ENCODE measurements around the gene TSHZ2.

Gene TSHZ2

GRCh38 chr20:53028337-53029007, 56.3 kb downstream of the TSHZ2 start:
- H3K36me3 ChIP-seq (ENCODE audit: control insufficient read depth, insufficient read depth, low read length): no peaks in the 10 kb centered on the region
- H3K4me1 ChIP-seq (ENCODE audit: control insufficient read depth, insufficient read depth, low read length, poor library complexity, severe bottlenecking): no peaks in the 10 kb centered on the region
- WGBS, 2 experiments (ENCODE audit: insufficient coverage in 2 of 2): 93% methylated on average over 4 of the region's 6 CpGs; no CpG with 5 or more reads in 1 of the 2 experiments
- H3K4me3 ChIP-seq (ENCODE audit: extremely low read depth, insufficient read depth, low read length, poor library complexity, severe bottlenecking): no peak overlapping the region
- no peak overlapping the region for H3K27ac ChIP-seq (ENCODE audit: low read depth, low read length, severe bottlenecking)
- H3K9me3 ChIP-seq (ENCODE audit: control insufficient read depth, low read length): no peaks in the 10 kb centered on the region

- no peak overlapping the region for H3K27ac ChIP-seq (ENCODE audit: low read depth, low read length, severe bottlenecking)
- no peak overlapping the region for H3K4me3 ChIP-seq (ENCODE audit: extremely low read depth, insufficient read depth, low read length, poor library complexity, severe bottlenecking)
- no peaks in the 10 kb centered on the region for H3K9me3 ChIP-seq (ENCODE audit: control insufficient read depth, low read length)
- 100% methylated on average over 1 of the region's 3 CpGs; no CpG with 5 or more reads in 1 of the 2 experiments for WGBS, 2 experiments (ENCODE audit: insufficient coverage in 2 of 2)
- H3K4me1 ChIP-seq (ENCODE audit: control insufficient read depth, insufficient read depth, low read length, poor library complexity, severe bottlenecking): no peaks in the 10 kb centered on the region
- no peaks in the 10 kb centered on the region for H3K36me3 ChIP-seq (ENCODE audit: control insufficient read depth, insufficient read depth, low read length)
Measured at GRCh38 chr20:53030061-53030460, 57.9 kb downstream of the TSHZ2 start.

DNA sequence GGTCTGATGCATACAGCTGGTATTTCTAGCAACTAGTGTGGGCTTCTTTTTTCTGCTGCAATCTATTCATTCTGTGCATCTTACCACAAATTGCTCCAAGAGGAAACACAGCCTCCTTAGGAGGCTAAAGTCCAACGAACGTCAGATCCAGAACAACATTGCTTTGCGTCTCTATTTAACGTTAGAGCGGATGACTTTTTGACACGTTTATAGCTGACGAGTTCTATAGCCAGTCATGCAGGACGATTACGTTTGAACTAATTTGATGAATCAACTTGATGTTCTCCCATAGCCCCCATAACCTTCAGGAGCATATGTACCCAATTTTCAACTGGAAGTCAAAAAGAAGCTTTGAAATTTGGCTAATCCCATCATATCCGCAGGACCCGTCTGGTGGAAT, 59.9 kb downstream of the TSHZ2 start:
- Histone ChIP-seq H3K4me3 (ENCODE audit: extremely low read depth, insufficient read depth, low read length, poor library complexity, severe bottlenecking) (no peak overlapping the region), H3K36me3 (ENCODE audit: control insufficient read depth, insufficient read depth, low read length) (no peaks in the 10 kb centered on the region), H3K27ac (ENCODE audit: low read depth, low read length, severe bottlenecking) (no peak overlapping the region), H3K4me1 (ENCODE audit: control insufficient read depth, insufficient read depth, low read length, poor library complexity, severe bottlenecking) (no peaks in the 10 kb centered on the region), H3K9me3 (ENCODE audit: control insufficient read depth, low read length) (no peaks in the 10 kb centered on the region)
- WGBS, 2 experiments (ENCODE audit: insufficient coverage in 2 of 2): 90 to 93% methylated on average over 11 of the region's 11 CpGs

- no peak overlapping the region for H3K4me3 ChIP-seq (ENCODE audit: extremely low read depth, insufficient read depth, low read length, poor library complexity, severe bottlenecking)
- no peak overlapping the region for H3K27ac ChIP-seq (ENCODE audit: low read depth, low read length, severe bottlenecking)
- no peaks in the 10 kb centered on the region for H3K9me3 ChIP-seq (ENCODE audit: control insufficient read depth, low read length)
- no peaks in the 10 kb centered on the region for H3K36me3 ChIP-seq (ENCODE audit: control insufficient read depth, insufficient read depth, low read length)
- H3K4me1 ChIP-seq (ENCODE audit: control insufficient read depth, insufficient read depth, low read length, poor library complexity, severe bottlenecking): no peaks in the 10 kb centered on the region
- 71 to 85% methylated on average over 2 to 4 of the region's 5 CpGs for WGBS, 2 experiments (ENCODE audit: insufficient coverage in 2 of 2)
Measured at GRCh38 chr20:53032478-53032932, 60.3 kb downstream of the TSHZ2 start.

GRCh38 chr20:53033176-53033575, 61.0 kb downstream of the TSHZ2 start:
- H3K27ac ChIP-seq (ENCODE audit: low read depth, low read length, severe bottlenecking): no peak overlapping the region
- H3K4me3 ChIP-seq (ENCODE audit: extremely low read depth, insufficient read depth, low read length, poor library complexity, severe bottlenecking): no peak overlapping the region
- no peaks in the 10 kb centered on the region for H3K36me3 ChIP-seq (ENCODE audit: control insufficient read depth, insufficient read depth, low read length)
- WGBS, 2 experiments (ENCODE audit: insufficient coverage in 2 of 2): 98 to 100% methylated on average over 4 to 5 of the region's 6 CpGs
- no peaks in the 10 kb centered on the region for H3K9me3 ChIP-seq (ENCODE audit: control insufficient read depth, low read length)
- no peaks in the 10 kb centered on the region for H3K4me1 ChIP-seq (ENCODE audit: control insufficient read depth, insufficient read depth, low read length, poor library complexity, severe bottlenecking)

- WGBS, 2 experiments (ENCODE audit: insufficient coverage in 2 of 2): 54 to 65% methylated on average over 2 to 3 of the region's 3 CpGs
- Histone ChIP-seq H3K9me3 (ENCODE audit: control insufficient read depth, low read length) (no peaks in the 10 kb centered on the region), H3K27ac (ENCODE audit: low read depth, low read length, severe bottlenecking) (no peak overlapping the region), H3K36me3 (ENCODE audit: control insufficient read depth, insufficient read depth, low read length) (no peaks in the 10 kb centered on the region), H3K4me1 (ENCODE audit: control insufficient read depth, insufficient read depth, low read length, poor library complexity, severe bottlenecking) (no peaks in the 10 kb centered on the region), H3K4me3 (ENCODE audit: extremely low read depth, insufficient read depth, low read length, poor library complexity, severe bottlenecking) (no peak overlapping the region)
Measured at GRCh38 chr20:53034899-53035298, 62.7 kb downstream of the TSHZ2 start.

DNA sequence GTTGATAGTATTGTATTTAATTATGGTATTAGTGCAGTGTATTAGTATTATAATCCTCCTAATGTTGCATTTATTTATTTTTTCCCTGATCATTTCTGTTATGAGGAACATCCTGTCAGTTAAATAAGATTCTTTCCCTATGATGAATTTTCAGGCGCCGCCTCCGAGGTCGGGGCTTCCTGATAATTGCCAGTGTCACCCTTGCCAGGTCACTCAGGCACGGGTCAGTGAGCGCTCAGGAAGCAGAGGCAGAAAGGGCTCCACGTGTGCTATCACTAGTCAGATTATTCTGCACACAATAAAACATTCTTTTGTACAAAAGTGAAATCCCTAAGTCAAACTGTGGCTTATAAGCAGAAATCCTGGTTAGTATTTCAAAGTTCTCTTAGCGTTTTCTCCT, 64.8 kb downstream of the TSHZ2 start:
- no peaks in the 10 kb centered on the region for H3K9me3 ChIP-seq (ENCODE audit: control insufficient read depth, low read length)
- no peak overlapping the region for H3K27ac ChIP-seq (ENCODE audit: low read depth, low read length, severe bottlenecking)
- WGBS, 2 experiments (ENCODE audit: insufficient coverage in 2 of 2): 89 to 100% methylated on average over 1 to 6 of the region's 8 CpGs
- H3K4me3 ChIP-seq (ENCODE audit: extremely low read depth, insufficient read depth, low read length, poor library complexity, severe bottlenecking): no peak overlapping the region
- no peaks in the 10 kb centered on the region for H3K36me3 ChIP-seq (ENCODE audit: control insufficient read depth, insufficient read depth, low read length)
- no peaks in the 10 kb centered on the region for H3K4me1 ChIP-seq (ENCODE audit: control insufficient read depth, insufficient read depth, low read length, poor library complexity, severe bottlenecking)

GRCh38 chr20:53037621-53038020, 65.5 kb downstream of the TSHZ2 start:
- Histone ChIP-seq H3K36me3 (ENCODE audit: control insufficient read depth, insufficient read depth, low read length) (no peaks in the 10 kb centered on the region), H3K27ac (ENCODE audit: low read depth, low read length, severe bottlenecking) (no peak overlapping the region)
- 93 to 100% methylated on average over 10 of the region's 10 CpGs for WGBS, 2 experiments (ENCODE audit: insufficient coverage in 2 of 2)

GRCh38 chr20:53038299-53038698, 66.1 kb downstream of the TSHZ2 start:
- 67% methylated on average over 1 of the region's 2 CpGs; no CpG with 5 or more reads in 1 of the 2 experiments for WGBS, 2 experiments (ENCODE audit: insufficient coverage in 2 of 2)
- H3K36me3 ChIP-seq (ENCODE audit: control insufficient read depth, insufficient read depth, low read length): no peaks in the 10 kb centered on the region
- H3K9me3 ChIP-seq (ENCODE audit: control insufficient read depth, low read length): no peaks in the 10 kb centered on the region
- H3K27ac ChIP-seq (ENCODE audit: low read depth, low read length, severe bottlenecking): no peak overlapping the region
- no peak overlapping the region for H3K4me3 ChIP-seq (ENCODE audit: extremely low read depth, insufficient read depth, low read length, poor library complexity, severe bottlenecking)
- no peaks in the 10 kb centered on the region for H3K4me1 ChIP-seq (ENCODE audit: control insufficient read depth, insufficient read depth, low read length, poor library complexity, severe bottlenecking)

More at GRCh38 chr20:53037621-53038020, 65.5 kb downstream of the TSHZ2 start:
- Histone ChIP-seq H3K4me3 (ENCODE audit: extremely low read depth, insufficient read depth, low read length, poor library complexity, severe bottlenecking) (no peak overlapping the region), H3K4me1 (ENCODE audit: control insufficient read depth, insufficient read depth, low read length, poor library complexity, severe bottlenecking) (no peaks in the 10 kb centered on the region), H3K9me3 (ENCODE audit: control insufficient read depth, low read length) (no peaks in the 10 kb centered on the region)

DNA sequence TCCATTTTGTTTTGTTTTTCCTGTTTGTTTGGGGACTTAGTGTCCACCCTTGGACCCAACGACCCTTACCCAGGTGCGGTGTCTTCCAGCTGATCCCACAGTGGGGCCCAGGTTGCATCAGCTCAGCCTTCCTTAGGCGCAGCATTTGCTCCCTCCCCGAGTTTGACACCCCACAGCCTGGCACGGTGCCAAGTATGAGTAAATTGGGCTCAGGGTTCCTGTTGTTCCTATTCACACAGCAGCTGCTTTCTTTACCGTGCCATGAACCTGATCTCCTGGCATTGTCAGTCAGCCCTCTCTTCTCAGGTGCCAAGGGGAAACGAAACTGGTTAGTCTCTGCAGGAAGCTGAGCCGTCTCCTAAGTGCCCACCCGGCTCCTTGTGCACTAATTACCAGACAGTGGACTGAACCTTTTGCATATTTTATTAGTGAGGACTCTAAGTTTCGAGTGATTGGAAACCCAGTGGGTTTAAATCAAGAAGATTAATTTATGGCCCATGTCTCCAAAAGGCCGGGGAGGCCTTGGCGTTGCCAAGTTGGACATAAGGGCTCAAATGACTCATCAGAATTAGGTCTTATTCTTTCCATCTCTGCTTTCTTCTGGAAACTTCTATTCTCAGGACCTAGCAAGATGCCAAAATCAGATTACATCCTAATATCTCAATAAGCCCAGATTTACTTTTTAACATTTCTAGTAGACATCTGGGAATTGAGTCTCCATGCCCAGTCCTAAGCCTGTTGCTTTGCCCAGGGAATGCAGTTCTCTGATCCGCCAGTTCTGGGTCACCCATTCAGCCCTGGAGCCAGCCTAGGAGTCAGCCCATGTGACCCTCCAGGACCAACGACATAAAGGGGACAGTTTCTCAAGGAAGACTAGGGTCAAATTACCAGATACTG, 68.8 kb downstream of the TSHZ2 start:
- Histone ChIP-seq H3K9me3 (ENCODE audit: control insufficient read depth, low read length) (no peaks in the 10 kb centered on the region), H3K27ac (ENCODE audit: low read depth, low read length, severe bottlenecking) (no peak overlapping the region), H3K4me1 (ENCODE audit: control insufficient read depth, insufficient read depth, low read length, poor library complexity, severe bottlenecking) (no peaks in the 10 kb centered on the region), H3K4me3 (ENCODE audit: extremely low read depth, insufficient read depth, low read length, poor library complexity, severe bottlenecking) (no peak overlapping the region), H3K36me3 (ENCODE audit: control insufficient read depth, insufficient read depth, low read length) (no peaks in the 10 kb centered on the region)
- 91 to 97% methylated on average over 10 to 12 of the region's 14 CpGs for WGBS, 2 experiments (ENCODE audit: insufficient coverage in 2 of 2)
